Measurements from ENCODE around the gene SLF2.
A peak's percentile ranks its signal among the peaks of the same experiment; 100 is the strongest.

Gene SLF2

DNA sequence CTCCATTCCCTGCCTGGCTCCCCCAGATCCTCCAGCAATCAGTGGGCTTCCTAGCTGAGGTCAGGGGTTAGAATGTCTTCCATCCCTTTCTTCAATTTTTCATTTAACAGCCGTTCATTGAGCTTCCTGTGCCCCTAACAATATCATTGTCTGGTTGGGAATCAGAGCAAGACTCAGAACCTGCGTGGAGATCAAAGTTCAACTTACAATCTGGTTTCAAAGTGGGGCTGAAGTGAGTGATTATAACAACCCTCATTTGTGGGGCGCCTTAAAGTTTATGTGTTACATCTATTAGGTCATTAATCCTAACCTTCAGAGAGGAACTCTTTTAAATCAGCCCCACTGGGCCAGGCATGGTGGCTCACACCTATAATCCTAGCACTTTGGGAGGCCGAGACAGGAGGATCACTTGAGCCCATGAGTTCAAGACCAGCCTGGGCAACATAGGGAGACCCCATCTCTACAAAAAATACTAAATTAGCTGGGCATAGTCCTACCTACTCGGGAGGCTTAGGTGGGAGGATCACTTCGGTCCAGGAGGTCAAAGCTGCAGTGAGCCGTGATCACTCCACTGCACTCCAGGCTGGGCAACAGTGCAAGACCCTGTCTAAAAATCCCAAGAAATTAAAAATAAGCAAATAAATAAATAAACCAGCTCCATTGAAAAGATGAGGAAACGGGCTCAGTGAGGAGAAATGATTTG, 45.4 kb upstream of the SLF2 start:
- DNase-seq (ENCODE audit: low read depth): no peak
- TF ChIP-seq, protein P1, sequence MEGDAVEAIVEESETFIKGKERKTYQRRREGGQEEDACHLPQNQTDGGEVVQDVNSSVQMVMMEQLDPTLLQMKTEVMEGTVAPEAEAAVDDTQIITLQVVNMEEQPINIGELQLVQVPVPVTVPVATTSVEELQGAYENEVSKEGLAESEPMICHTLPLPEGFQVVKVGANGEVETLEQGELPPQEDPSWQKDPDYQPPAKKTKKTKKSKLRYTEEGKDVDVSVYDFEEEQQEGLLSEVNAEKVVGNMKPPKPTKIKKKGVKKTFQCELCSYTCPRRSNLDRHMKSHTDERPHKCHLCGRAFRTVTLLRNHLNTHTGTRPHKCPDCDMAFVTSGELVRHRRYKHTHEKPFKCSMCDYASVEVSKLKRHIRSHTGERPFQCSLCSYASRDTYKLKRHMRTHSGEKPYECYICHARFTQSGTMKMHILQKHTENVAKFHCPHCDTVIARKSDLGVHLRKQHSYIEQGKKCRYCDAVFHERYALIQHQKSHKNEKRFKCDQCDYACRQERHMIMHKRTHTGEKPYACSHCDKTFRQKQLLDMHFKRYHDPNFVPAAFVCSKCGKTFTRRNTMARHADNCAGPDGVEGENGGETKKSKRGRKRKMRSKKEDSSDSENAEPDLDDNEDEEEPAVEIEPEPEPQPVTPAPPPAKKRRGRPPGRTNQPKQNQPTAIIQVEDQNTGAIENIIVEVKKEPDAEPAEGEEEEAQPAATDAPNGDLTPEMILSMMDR (IDR thresholded peaks at IDR 0.05; ENCODE audit: insufficient read depth, low read depth, low read length, missing control alignments): no peak
- H3K4me3 ChIP-seq (ENCODE audit: low read depth, low read length): no peak overlapping the region

DNA sequence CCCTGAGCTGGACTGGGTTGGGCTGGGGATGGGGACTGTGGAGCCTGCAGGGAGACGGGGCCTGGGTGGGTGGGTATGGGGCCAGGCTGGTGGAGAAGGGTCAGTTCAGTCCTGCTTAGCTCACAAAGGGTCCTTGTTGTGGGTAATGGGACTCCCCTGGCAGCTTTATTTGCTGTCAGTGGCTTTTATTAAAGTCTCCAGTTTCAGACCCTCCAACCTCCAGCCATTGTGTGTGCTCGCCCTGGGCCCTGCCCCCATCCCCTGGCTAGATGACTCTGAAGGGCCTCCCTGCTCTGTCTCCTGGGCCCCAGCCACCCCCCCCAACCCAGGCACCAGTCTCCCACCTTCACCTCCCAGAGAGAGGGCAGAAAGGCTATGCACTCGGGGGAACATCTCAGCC, 44.4 kb upstream of the SLF2 start:
- DNase-seq (ENCODE audit: low read depth): no peak
- TF ChIP-seq, protein P1 (IDR thresholded peaks at IDR 0.05; ENCODE audit: insufficient read depth, low read depth, low read length, missing control alignments): no peak
- H3K4me3 ChIP-seq (ENCODE audit: low read depth, low read length): no peak overlapping the region

DNA sequence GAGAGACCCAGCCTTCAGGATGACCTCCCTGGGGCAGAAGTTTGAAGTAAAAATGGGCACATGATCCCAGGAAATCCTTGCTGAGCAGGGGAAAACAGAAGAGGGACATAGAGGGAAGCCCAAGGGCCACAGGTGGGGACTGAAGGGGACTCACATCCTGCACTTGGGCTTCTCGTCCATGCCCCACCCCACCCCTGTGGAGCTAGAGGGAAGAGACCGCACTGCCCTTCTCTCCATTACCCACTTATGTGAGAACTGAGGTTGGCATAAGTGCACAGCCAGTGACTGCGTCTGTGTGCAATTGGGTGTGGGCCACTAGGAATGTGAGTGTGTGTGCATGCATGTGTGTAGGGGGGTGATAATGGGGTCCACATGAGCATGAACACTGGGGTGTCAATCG, 43.4 kb upstream of the SLF2 start:
- DNase-seq (ENCODE audit: low read depth): no peak
- TF ChIP-seq, protein P1 (IDR thresholded peaks at IDR 0.05; ENCODE audit: insufficient read depth, low read depth, low read length, missing control alignments): no peak
- H3K4me3 ChIP-seq (ENCODE audit: low read depth, low read length): no peak overlapping the region

DNA sequence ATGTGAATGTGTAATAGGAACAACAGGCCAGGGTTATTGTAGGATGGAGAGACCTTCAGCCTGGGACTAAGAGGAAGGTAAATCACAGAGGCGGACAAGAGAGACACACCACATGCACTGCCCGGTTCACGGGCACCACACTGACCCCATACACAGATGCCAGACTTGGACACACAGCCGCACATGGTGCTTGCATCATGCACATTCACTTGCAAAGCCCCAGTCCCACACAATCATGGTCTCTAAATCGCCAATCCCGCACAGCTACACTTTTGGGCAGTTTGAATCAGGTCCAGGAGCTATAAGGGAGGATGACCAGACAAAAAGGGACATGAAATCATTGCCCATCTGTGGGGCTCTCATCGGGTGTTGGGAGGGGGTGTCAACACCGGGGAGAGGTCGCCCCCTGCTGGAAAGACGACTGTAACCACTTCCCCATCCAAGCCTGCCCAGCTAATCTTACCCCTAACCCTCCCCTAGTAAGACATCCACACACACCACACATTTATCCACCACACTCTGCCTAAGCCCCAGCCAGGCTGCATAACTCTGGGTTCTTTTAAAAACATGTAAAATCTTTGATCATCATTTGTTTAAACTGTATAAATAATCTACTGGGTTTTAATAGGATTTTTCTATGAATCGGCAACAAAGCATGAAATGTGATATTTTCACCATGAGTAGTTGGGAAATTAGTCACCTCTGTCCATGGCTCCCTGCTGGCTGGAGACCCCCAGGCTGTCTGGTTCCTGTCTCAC, 40.5 kb upstream of the SLF2 start:
- DNase-seq (ENCODE audit: low read depth): peak; percentile 53
- TF ChIP-seq, protein P1 (IDR thresholded peaks at IDR 0.05; ENCODE audit: insufficient read depth, low read depth, low read length, missing control alignments): peak; percentile 70
- H3K4me3 ChIP-seq (ENCODE audit: low read depth, low read length): no peak overlapping the region

DNA sequence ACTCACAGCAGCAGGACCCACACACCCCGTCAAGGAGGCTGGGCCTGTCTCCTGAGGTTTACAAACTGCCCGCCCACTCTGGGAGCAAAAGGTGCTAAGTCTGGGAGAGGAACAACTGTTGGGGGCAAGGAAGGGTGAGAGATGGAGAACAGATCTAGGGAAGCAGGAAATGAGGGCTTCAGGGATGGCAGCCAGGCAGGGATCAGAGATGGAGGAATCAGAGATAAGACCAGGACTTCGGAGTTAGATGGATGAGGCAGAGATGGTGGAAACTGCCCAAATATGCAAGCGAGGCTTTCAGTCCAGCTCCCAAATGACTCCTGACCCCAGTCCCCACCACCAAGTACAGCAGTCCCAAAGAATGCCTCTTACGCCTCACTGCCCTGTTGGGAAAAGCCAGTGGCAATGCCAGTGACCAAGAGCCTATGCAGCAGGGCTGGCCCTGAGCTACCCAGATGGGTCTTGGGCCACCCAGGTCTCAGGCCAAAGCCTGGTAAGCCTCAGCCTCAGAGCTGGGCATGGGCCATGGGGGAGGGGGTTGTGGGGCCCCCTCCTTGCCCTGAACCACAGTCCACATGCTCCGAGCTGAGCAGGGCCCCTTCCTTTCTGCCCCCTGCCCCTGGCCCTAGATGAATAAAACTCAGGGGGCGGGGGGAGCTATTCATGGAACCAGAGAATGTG, 39.5 kb upstream of the SLF2 start:
- TF ChIP-seq, protein P1 (IDR thresholded peaks at IDR 0.05; ENCODE audit: insufficient read depth, low read depth, low read length, missing control alignments): no peak
- H3K4me3 ChIP-seq (ENCODE audit: low read depth, low read length): no peak overlapping the region
- no peak for DNase-seq (ENCODE audit: low read depth)

DNA sequence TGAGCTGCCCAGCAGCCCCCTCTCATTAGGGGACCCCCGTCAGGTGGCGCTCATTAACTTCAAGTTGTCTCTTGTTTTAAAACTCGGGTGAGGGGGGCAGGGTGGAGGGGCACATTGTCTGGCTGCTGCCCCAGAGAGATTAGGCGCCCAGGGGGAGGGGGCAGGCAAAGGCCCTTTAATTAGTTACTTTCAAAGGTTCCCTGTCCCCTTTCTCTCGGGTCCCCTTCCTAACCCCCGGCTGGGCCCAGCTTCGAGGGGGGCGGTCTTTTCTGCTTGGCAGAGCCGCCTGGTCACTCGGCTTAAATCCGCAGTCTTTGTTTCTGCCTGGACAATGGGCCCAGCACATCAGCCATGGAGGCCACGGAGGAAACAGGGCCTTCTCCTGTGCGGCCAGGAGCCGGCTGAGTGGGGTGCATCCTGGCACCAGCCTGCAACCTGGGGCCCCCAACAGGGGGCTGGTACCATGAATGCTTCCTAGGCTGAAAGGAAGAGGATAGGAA, 38.9 kb upstream of the SLF2 start:
- DNase-seq (ENCODE audit: low read depth): no peak
- TF ChIP-seq, protein P1 (IDR thresholded peaks at IDR 0.05; ENCODE audit: insufficient read depth, low read depth, low read length, missing control alignments): no peak
- no peak overlapping the region for H3K4me3 ChIP-seq (ENCODE audit: low read depth, low read length)

Measured in GM12865 (cell line).